Measurements from ENCODE around the gene FRAS1. TPM values are rescaled to one million over a fixed set of nuclear protein-coding genes. Genes with fewer than 3 reads are reported as not detected.

FRAS1 gene
- polyA plus RNA-seq, 2 of the 4 experiments (the other 2 are of a cell fraction), result 2.3 to 5.8 TPM

GRCh38 chr4:78552389-78553042, 495.4 kb downstream of the FRAS1 start:
- CTCF ChIA-PET, result interaction anchor here (0.9 kb wide), 1 partner anchor 16 kb away, joined by 3 read pairs; no protein-coding TSS in a partner anchor
- ATAC-seq (peak; percentile 67 to 68), DNase-seq (ENCODE audit: low read depth in 1 of 2, low spot score in 1 of 2) (peak; percentile 46 to 72), FAIRE-seq (no peak)
- Histone ChIP-seq H3K4me1 (peaks cover 39% of the 10 kb centered on the region), H3K4me3 (peak overlapping the region; percentile 69), H3K9me3 (no peaks in the 10 kb centered on the region), H3K4me2 (peak overlapping the region; percentile 92), H3K27ac (peak overlapping the region; percentile 94 to 99)
- POLR2A ChIA-PET, result interaction anchor here (0.7 to 1.2 kb wide), 3 partner anchors 10 to 496 kb away, joined by 3 to 4 read pairs (median 4); no protein-coding TSS in a partner anchor
- 3% methylated on average over 9 of the region's 10 CpGs for WGBS (ENCODE audit: missing lambda C conversion rate)
- TF ChIP-seq GATA3 (IDR thresholded peaks at IDR 0.05; ENCODE audit: borderline replicate concordance) (peak; percentile 74; the same call in 1 of the 2 replicates), CEBPB (IDR thresholded peaks at IDR 0.05) (peak in 1 of 2 experiments; percentile 32; a peak in 1 of 4 replicates), BHLHE40 (IDR thresholded peaks at IDR 0.05; ENCODE audit: low read depth, low read length) (no peak), TP53 (CRISPR knock-in tag; IDR thresholded peaks at IDR 0.05) (no peak), EP300 (IDR thresholded peaks at IDR 0.05) (no peak; a peak in 1 of 5 replicates), TFCP2L1 (CRISPR knock-in tag; IDR thresholded peaks at IDR 0.05) (no peak), HEYL (CRISPR knock-in tag; IDR thresholded peaks at IDR 0.05) (no peak), JUNB (IDR thresholded peaks at IDR 0.05) (peak; percentile 54; the same call in 1 of the 2 replicates), FOSL2 (IDR thresholded peaks at IDR 0.05) (peak; percentile 45; the same call in 1 of the 2 replicates), FOSL2 (CRISPR knock-in tag; IDR thresholded peaks at IDR 0.05) (peak; percentile 75)
- TF ChIP-seq, protein P1, sequence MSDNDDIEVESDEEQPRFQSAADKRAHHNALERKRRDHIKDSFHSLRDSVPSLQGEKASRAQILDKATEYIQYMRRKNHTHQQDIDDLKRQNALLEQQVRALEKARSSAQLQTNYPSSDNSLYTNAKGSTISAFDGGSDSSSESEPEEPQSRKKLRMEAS (IDR thresholded peaks at IDR 0.05), result no peak

DNA sequence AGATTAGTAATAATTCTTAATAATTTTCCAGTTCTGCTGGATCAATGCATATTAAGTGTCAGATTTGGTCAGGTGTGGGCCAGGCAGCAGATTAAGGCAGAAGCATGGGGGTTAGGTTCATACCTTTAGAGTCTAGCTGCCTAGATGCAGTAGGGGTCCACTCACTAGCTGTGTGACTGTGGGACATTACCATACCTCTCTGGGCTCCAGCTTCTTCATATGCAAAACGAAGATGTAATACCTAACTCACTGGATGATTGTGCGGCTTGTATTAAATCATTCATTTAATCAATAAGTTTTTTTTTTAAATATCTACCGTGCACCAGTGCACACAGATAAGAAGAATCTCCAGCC, 495.9 kb downstream of the FRAS1 start:
- CTCF ChIA-PET, result no interaction called here
- Histone ChIP-seq H3K4me3 (peak overlapping the region; percentile 69), H3K4me1 (peaks cover 44% of the 10 kb centered on the region), H3K4me2 (peak overlapping the region; percentile 92), H3K9me3 (no peaks in the 10 kb centered on the region), H3K27ac (peak overlapping the region; percentile 94 to 99)
- POLR2A ChIA-PET, result no interaction called here
- ATAC-seq, result no peak
- 47% methylated on average over 3 of the region's 3 CpGs for WGBS (ENCODE audit: missing lambda C conversion rate)
- no peak for FAIRE-seq
- no peak for TF ChIP-seq EP300 (IDR thresholded peaks at IDR 0.05)
- no peak for TF ChIP-seq KDM1A (IDR thresholded peaks at IDR 0.05; ENCODE audit: low read depth)
- no peak for TF ChIP-seq EHMT2 (IDR thresholded peaks at IDR 0.05; ENCODE audit: low read depth)
- no peak for TF ChIP-seq ESRRA (IDR thresholded peaks at IDR 0.05; ENCODE audit: borderline replicate concordance, low read length)
- TF ChIP-seq, protein P2, sequence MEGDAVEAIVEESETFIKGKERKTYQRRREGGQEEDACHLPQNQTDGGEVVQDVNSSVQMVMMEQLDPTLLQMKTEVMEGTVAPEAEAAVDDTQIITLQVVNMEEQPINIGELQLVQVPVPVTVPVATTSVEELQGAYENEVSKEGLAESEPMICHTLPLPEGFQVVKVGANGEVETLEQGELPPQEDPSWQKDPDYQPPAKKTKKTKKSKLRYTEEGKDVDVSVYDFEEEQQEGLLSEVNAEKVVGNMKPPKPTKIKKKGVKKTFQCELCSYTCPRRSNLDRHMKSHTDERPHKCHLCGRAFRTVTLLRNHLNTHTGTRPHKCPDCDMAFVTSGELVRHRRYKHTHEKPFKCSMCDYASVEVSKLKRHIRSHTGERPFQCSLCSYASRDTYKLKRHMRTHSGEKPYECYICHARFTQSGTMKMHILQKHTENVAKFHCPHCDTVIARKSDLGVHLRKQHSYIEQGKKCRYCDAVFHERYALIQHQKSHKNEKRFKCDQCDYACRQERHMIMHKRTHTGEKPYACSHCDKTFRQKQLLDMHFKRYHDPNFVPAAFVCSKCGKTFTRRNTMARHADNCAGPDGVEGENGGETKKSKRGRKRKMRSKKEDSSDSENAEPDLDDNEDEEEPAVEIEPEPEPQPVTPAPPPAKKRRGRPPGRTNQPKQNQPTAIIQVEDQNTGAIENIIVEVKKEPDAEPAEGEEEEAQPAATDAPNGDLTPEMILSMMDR (IDR thresholded peaks at IDR 0.05), result no peak
- no peak for TF ChIP-seq FOSB (CRISPR knock-in tag; IDR thresholded peaks at IDR 0.05)
- TF ChIP-seq EHF (CRISPR knock-in tag; IDR thresholded peaks at IDR 0.05), result no peak
- TF ChIP-seq SMC3 (IDR thresholded peaks at IDR 0.05), result no peak
- TF ChIP-seq, protein P1 (IDR thresholded peaks at IDR 0.05), result no peak
- no peak for TF ChIP-seq RAD21 (conservative IDR thresholded peaks at IDR 0.05 in 1 of 2, IDR thresholded peaks at IDR 0.05 in 1 of 2)
- no peak for TF ChIP-seq ZNF302 (CRISPR knock-in tag; IDR thresholded peaks at IDR 0.05)
- TF ChIP-seq NFE2L2 (conservative IDR thresholded peaks at IDR 0.05; ENCODE audit: low read length), result no peak
- no peak for TF ChIP-seq ZC3H11A (IDR thresholded peaks at IDR 0.05)
- no peak for TF ChIP-seq HOXA7 (CRISPR knock-in tag; IDR thresholded peaks at IDR 0.05)
- no peak for TF ChIP-seq SREBF2 (IDR thresholded peaks at IDR 0.05)
- TF ChIP-seq BHLHE40 (IDR thresholded peaks at IDR 0.05; ENCODE audit: low read depth, low read length), result no peak
- no peak for TF ChIP-seq KDM5A (IDR thresholded peaks at IDR 0.05)
- DNase-seq (ENCODE audit: low read depth in 1 of 2, low spot score in 1 of 2), result no peak
